NCI-H1048 (cell line): ENCODE measurements around the gene CLK2.
A peak's percentile ranks its signal among the peaks of the same experiment; 100 is the strongest.

Experiments used
- DNase-seq: peaks from one replicate; lab custom pipeline; 2025; lab: John Stamatoyannopoulos, UW

Gene CLK2

GRCh38 chr1:155273343-155274245, at the start of gene CLK2:
Gene CLK2 (minus strand): TSS chr1:155273504. CDS start chr1:155270977, 2,527 bp downstream.
- peak; percentile 99 for DNase-seq

GRCh38 chr1:155322571-155322952, 49.3 kb upstream of the CLK2 start:
- no peak for DNase-seq

- DNase-seq = no peak
Measured at GRCh38 chr1:155321639-155322503, 48.6 kb upstream of the CLK2 start.

DNA sequence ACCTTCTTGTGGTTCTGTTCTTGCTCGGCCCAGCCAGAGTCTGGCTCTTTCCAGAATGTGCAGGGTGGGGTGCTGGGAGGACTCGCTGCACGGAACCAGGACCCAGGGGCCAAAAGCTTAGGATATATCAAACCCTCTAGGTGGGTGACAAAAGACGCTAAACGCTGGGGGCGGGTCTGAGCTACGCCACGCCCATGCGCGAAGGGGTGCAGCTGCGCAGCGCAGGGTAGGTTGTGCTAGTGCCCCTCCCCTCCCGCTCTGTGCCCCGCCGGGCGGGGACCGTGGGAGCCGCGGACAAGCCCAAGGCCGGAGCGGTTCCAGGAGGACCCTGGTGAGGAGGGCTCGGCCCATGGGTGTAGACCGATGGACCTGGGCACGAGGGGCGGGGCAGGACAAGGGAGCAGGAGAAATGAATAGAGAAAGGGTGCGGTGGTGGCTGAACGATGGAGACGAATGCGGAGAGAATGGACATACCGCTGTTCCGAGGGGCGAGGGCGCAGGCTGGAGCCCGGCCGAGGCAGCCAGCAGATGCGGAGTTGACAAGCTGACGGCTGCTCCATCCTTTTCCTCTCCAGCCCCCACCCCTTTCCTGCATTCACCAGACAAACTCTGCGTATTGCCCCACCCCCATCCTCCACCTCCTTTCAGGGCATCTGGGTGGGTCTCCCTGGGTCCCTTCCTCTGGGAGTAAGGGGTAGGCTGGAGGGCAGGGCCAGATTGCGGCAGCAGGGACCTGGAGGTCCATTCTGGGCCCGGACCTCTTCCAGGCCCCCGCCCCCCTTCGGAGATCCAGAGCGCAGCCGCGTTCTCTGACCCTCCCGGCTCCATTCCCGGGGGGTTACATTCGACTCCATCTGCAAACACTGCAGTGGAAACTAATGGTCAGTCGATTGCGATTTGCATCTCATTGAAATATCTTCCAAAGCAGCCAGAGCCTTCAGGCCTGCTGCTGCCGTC, 47.6 kb upstream of the CLK2 start, which contains the start of gene RUSC1:
TSS of gene RUSC1 (plus strand) at position 234 of the 957 bp plus-strand sequence. CDS start 880 bp downstream, outside the sequence.
- no peak for DNase-seq

GRCh38 chr1:155320252-155320651, 46.9 kb upstream of the CLK2 start:
- no peak for DNase-seq

GRCh38 chr1:155319536-155319935, 46.2 kb upstream of the CLK2 start:
- no peak for DNase-seq

DNA sequence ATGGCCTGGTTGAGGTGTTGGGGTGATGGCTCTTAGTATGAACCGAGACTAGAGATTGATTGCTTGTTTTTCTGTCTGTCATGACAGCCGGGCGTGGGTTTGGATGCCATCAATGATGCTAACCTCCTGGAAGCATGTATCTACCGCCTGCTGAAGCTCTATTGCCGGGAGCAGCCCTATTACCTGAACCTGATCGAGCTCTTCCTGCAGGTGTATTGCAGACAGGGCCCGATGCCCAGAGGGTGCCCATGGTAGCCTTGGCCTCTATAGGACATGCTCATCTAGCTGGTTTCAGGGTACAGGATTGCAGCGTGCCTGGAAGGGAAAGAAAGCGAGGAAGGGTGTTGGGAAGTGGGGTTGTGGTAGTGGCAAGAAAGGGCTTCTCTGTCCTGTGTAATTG, 44.8 kb upstream of the CLK2 start:
- no peak for DNase-seq

- no peak for DNase-seq
Measured at GRCh38 chr1:155316922-155317321, 43.6 kb upstream of the CLK2 start.

- no peak for DNase-seq
Measured at GRCh38 chr1:155313261-155313660, 40.0 kb upstream of the CLK2 start.

DNA sequence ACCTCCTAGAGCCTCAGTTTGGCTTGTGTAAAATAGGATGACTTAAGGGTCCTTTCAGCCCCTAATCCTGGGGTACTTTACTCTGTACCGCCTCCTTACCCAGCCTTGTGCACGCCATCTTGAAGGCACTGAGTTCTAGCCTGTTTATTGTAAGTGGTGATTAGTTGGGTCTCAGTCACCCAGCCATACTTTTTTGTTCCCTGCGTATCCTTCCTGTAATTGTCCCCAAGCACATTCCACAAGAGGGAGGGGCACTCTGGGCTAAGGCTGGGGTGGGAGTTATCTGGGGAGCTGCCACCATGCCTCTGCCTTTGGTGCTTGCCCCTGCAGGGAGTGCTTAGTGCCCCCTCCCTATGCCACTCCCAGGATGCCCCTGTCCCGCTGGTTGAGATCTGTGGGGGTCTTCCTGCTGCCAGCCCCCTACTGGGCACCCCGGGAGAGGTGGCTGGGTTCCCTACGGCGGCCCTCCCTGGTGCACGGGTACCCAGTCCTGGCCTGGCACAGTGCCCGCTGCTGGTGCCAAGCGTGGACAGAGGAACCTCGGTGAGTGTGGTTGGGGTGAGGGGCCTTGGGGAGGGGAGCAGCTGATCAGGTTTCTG, 36.2 kb upstream of the CLK2 start:
- no peak for DNase-seq

GRCh38 chr1:155308493-155309422, 35.5 kb upstream of the CLK2 start, which contains the start of gene FDPS:
Gene FDPS (plus strand): TSS chr1:155308866. CDS start chr1:155309790, 924 bp downstream.
- peak; percentile 100 for DNase-seq

GRCh38 chr1:155307247-155307740, 34.0 kb upstream of the CLK2 start:
- DNase-seq = no peak

DNA sequence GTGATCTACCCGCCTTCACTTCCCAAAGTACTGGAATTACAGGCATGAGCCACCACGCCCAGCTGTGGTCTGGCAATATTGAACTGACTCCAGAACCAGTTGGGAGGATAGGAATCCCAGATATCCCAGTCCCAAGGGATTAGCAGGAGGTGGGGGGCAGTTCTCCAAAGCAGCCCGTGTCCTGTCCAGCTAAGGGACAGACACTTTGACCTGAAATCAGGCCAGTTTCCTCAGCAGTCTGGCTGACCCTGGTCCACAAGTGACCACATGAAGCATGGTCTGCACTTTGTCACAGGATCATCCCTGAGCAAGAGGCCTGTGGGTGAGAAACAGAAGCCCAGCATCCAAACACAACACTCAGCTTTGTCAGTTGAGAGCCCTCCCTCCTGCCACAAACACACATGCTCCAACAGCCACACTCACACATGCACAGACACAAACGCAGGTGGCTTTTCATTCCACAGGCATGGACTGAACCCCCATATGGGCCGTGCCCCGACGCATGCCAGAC, 32.6 kb upstream of the CLK2 start:
- no peak for DNase-seq

- no peak for DNase-seq
Measured at GRCh38 chr1:155304558-155305063, 31.3 kb upstream of the CLK2 start.

DNA sequence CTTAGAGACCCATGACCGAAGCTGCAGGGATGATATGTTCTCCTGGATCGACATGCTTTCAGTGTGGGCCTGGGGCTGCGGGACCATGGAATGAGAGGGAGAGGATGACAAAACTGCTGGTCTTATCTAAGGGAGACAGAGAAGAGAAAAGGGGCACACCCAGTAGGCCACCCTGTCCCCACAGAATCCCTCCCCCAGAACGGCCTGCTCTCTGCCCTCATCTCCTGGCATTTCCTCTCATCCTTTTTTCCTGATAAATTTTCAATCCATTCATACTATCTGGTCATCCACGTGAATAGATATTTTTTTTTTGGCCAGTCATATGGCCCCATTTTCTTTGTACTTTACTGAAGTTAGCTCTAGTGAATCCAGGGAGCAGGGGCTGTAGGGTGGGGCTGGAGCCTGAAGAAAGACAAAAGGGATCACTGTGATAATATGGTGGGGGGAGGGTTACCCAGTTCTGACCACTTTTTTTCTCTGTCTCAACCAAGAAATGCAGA, 28.1 kb upstream of the CLK2 start, which contains the start of gene PKLR:
TSS of gene PKLR (minus strand) at position 97 of the 500 bp plus-strand sequence. CDS start at position 54, 43 bp downstream.
- DNase-seq = no peak

DNA sequence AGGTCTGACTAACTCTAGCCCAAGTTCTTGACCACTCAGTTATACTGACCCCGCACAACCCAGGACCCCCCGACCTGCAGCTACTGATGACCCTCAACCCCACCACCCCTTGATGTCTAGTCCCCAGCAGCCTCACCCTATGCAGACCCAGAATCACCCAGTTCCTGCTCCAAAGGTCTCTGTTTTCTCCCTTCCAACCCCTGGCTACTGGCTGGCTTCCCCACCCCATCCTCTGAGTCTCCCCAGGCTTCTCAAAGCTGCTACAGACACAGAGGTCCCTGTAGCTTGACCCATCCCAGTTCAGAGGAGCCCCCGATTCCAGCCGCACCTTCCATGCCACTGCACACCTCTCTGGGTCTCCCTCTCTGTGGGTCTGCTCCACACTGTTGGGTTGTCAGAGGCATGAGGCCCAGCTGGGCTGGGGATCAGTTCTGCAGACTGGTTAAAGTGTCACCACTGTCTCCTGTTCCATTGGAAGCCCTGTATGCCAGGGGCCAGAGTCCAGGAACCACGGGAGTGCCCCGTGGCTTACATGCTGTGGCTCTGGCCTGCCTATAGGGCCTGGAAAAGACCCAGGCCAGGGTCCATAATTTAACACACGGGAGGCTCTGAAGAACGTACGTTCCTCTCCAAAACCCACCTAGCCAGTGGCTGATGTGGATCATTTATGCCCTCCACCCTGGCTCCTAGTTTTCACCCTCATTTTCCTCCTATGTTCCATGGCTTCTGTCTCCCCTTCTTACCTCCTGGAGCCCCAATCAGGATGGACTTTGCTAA, 27.4 kb upstream of the CLK2 start:
- no peak for DNase-seq

DNA sequence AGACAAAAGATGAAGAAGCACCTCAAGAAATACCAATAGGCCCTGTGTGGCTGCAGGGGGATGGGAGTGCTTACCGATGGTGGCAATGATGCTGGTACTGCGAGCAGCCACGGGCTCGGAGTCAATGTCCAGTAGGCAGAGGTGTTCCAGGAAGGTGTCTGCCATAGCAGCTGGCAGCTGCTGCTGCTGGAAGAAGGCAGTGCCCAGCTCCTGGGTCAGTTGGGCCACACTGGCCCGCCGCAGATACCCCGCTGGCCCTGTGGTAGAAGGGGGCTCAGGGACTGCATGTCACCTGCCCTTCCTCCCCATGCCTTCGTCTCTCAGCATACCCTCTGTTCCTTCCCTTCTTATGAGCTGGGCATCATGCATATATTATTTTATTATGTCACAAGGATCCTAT, 26.7 kb upstream of the CLK2 start:
- DNase-seq = no peak

- DNase-seq = no peak
Measured at GRCh38 chr1:155297384-155297783, 24.1 kb upstream of the CLK2 start.
